Thyroid gland (tissue), 4 donors: Measurements from ENCODE around the gene TMEM11.

ENCODE experiments used
- CTCF ChIP-seq, 6 experiments: fragments of 200-600 bp in 3 of 6; fragments of 450-650 bp in 3 of 6; sonication (generic) in 3 of 6; IDR thresholded peaks; one replicate each; pipeline ENCODE4 v1.5.1; 2016 to 2019; ENCODE audit warnings: antibody characterized with exemption in 6 of 6, mild to moderate bottlenecking in 2 of 6, inconsistent platforms in 1 of 6, moderate library complexity in 1 of 6
- POLR2A ChIP-seq, 2 donors: fragments of 450-650 bp; IDR thresholded peaks; one replicate each; pipeline ENCODE4 v1.6.1; 2017; ENCODE audit warnings: antibody characterized with exemption in 2 of 2, mild to moderate bottlenecking in 2 of 2, moderate library complexity in 1 of 2

- TF ChIP-seq CTCF (IDR thresholded peaks at IDR 0.05), result no peak
- no peak for TF ChIP-seq POLR2A (IDR thresholded peaks at IDR 0.05)
Measured at GRCh38 chr17:21262259-21262993, 48.5 kb upstream of the TMEM11 start.
